Esophagus muscularis mucosa (tissue), 4 donors: Measurements from ENCODE around the gene AKR1E2. TPM values are rescaled to one million over a fixed set of nuclear protein-coding genes. Genes with fewer than 3 reads are reported as not detected.
A peak's percentile ranks its signal among the peaks of the same experiment; 100 is the strongest.

Experiments
- DNase-seq: peaks from one replicate; pipeline ENCODE4 v3.0.0-alpha.2; 2017; ENCODE audit errors: extremely low spot score
- H3K27ac ChIP-seq, 4 donors: fragments of 200-600 bp; sonication (generic); replicated peaks in 1 of 4; 1 replicate in 3 of 4; 2 replicates in 1 of 4; pipeline ENCODE4 v1.5.1; 2016 to 2019; ENCODE audit warnings: mild to moderate bottlenecking in 1 of 4
- H3K27me3 ChIP-seq, 4 donors: fragments of 200-600 bp; sonication (generic); one replicate each; pipeline versions ENCODE4 v1.5.1 to v1.6.0; 2016 to 2019
- H3K36me3 ChIP-seq, 4 donors: fragments of 200-600 bp; sonication (generic); one replicate each; pipeline ENCODE4 v1.5.1; 2016 to 2019
- H3K4me1 ChIP-seq, 4 donors: fragments of 200-600 bp; sonication (generic); one replicate each; pipeline ENCODE4 v1.5.1; 2016 to 2019
- H3K4me3 ChIP-seq, 4 donors: fragments of 200-600 bp; sonication (generic); 1 replicate in 2 of 4; 2 replicates in 2 of 4; pipeline ENCODE4 v1.5.1; 2016 to 2019; ENCODE audit warnings: mild to moderate bottlenecking in 4 of 4, moderate library complexity in 1 of 4
- H3K9me3 ChIP-seq, 4 donors: fragments of 200-600 bp; sonication (generic); 1 replicate in 3 of 4; 2 replicates in 1 of 4; pipeline ENCODE4 v1.5.1; 2016 to 2019
- EP300 ChIP-seq: sonication (generic); formaldehyde crosslinking; IDR thresholded peaks from one replicate; pipeline ENCODE4 v1.6.1; 2017; ENCODE audit warnings: antibody characterized with exemption
- POLR2A ChIP-seq: fragments of 450-650 bp; IDR thresholded peaks from one replicate; pipeline ENCODE4 v1.6.1; 2017; ENCODE audit warnings: antibody characterized with exemption, moderate library complexity, mild to moderate bottlenecking, low read depth
- POLR2AphosphoS5 ChIP-seq, 2 donors: sonication (generic); formaldehyde crosslinking; IDR thresholded peaks; one replicate each; pipeline ENCODE4 v1.6.1; 2017; ENCODE audit warnings: antibody characterized with exemption in 2 of 2
- WGBS: methylation state at CpG from one replicate; pipeline ENCODE4 v1.1.5; 2018; 5-methylcytosine and 5-hydroxymethylcytosine counted together
- intact Hi-C: fragments of 100-400 bp; cut with DNase I; formaldehyde crosslinking; loops from one replicate; pipeline ENCODE4 v1.15.1; 2023
- total RNA-seq, 4 donors: library from RNA; depleted of rRNA; stranded (reverse); fragments of >200 nt; gene quantifications; one replicate each; pipeline versions ENCODE4 v1.1.0 to v1.2.1, GENCODE V29; 2016
- TF ChIP-seq, protein P1 (sequence below), 3 experiments: fragments of 200-600 bp in 2 of 3; fragments of 450-650 bp in 1 of 3; sonication (generic) in 2 of 3; IDR thresholded peaks; one replicate each; pipeline ENCODE4 v1.5.1; 2017 to 2019; ENCODE audit warnings: antibody characterized with exemption in 3 of 3, mild to moderate bottlenecking in 2 of 3, moderate library complexity in 1 of 3

AKR1E2 gene
- total RNA-seq, 4 donors from 2014 or later: 16.5 to 21.0 (median 18.0) TPM

GRCh38 chr10:4819067-4819466, 6.9 kb upstream of the AKR1E2 start:
- Histone ChIP-seq H3K27ac (no peak overlapping the region), H3K9me3 (no peaks in the 10 kb centered on the region), H3K4me3 (no peak overlapping the region), H3K36me3 (no peaks in the 10 kb centered on the region), H3K27me3 (no peaks in the 10 kb centered on the region), H3K4me1 (peaks cover 3 to 19% (median 16%) of the 10 kb centered on the region in 4 donors)
- 80% methylated on average over 2 of the region's 2 CpGs for WGBS
- no peak for DNase-seq
- no peak for TF ChIP-seq EP300
- TF ChIP-seq POLR2AphosphoS5 (IDR thresholded peaks at IDR 0.05): no peak
- TF ChIP-seq POLR2A: no peak
- TF ChIP-seq, protein P1, sequence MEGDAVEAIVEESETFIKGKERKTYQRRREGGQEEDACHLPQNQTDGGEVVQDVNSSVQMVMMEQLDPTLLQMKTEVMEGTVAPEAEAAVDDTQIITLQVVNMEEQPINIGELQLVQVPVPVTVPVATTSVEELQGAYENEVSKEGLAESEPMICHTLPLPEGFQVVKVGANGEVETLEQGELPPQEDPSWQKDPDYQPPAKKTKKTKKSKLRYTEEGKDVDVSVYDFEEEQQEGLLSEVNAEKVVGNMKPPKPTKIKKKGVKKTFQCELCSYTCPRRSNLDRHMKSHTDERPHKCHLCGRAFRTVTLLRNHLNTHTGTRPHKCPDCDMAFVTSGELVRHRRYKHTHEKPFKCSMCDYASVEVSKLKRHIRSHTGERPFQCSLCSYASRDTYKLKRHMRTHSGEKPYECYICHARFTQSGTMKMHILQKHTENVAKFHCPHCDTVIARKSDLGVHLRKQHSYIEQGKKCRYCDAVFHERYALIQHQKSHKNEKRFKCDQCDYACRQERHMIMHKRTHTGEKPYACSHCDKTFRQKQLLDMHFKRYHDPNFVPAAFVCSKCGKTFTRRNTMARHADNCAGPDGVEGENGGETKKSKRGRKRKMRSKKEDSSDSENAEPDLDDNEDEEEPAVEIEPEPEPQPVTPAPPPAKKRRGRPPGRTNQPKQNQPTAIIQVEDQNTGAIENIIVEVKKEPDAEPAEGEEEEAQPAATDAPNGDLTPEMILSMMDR (IDR thresholded peaks at IDR 0.05): no peak
- intact Hi-C loops: no loop called here

DNA sequence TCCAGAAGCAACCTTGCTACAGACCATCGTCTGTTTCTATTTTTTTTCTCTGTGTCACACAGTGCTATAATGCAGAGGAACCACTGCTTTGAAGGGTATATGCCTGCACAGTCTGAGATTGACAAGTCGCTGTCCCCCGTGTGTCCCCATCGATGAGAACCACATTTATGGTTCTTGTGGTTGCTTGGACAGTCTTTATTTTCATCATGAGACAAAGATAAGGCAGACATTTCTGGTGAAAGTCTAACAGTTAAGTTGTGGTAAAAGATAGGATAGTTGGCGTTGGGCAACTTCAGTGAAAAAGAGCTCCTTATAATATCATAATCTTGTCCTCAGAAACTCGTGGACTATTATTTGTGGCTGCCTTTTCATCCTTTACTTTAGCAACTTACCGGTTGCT, 6.3 kb upstream of the AKR1E2 start:
- no peaks in the 10 kb centered on the region for H3K36me3 ChIP-seq

DNA sequence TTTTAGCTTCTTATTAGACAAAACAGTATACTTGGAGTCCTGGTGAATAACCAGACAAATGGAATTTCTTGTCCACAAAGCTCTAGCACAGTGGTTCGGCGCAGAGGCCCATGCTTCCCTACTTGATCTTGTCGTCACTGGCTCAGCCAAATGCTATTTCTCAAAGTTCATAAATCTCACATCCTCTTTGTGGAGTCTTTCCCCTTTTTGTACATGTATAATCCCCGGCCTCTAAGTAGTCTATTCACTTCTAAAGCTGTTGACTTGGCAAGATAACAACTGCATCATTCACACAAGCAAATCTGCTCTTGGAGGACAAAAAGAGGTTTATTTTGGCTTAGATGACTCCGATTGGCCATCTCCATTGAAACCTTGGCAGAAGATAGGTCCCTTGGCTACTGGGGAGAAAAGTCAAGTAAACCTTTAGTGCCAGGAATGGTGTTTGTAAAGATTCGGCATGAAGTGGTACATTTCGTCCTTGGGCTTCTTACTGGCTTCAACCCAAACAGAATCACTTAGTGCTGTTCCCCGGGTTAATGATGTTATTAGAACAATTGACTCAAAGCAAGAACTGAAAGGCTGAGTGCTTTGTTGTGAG, 5.1 kb upstream of the AKR1E2 start:
- DNase-seq: peak; percentile 87
- no peaks in the 10 kb centered on the region for H3K36me3 ChIP-seq
- 49% methylated on average over 8 of the region's 8 CpGs for WGBS
- H3K4me3 ChIP-seq: no peak overlapping the region
- intact Hi-C loops: no loop called here
- H3K27ac ChIP-seq: peak overlapping the region; percentile 45 to 78 (median 52)
- no peaks in the 10 kb centered on the region for H3K9me3 ChIP-seq
- H3K27me3 ChIP-seq: no peaks in the 10 kb centered on the region
- peaks cover 0 to 26% (median 21%) of the 10 kb centered on the region in 4 donors for H3K4me1 ChIP-seq
- TF ChIP-seq POLR2A (no peak), EP300 (peak; percentile 56), POLR2AphosphoS5 (IDR thresholded peaks at IDR 0.05) (peak in 1 of 2 donors; percentile 25)
- TF ChIP-seq, protein P1 (IDR thresholded peaks at IDR 0.05): no peak

More for the DNA sequence above, 6.3 kb upstream of the AKR1E2 start:
- Histone ChIP-seq H3K27me3 (no peaks in the 10 kb centered on the region), H3K4me1 (peaks cover 3 to 19% (median 16%) of the 10 kb centered on the region in 4 donors), H3K4me3 (no peak overlapping the region), H3K27ac (no peak overlapping the region), H3K9me3 (no peaks in the 10 kb centered on the region)
- intact Hi-C loops: no loop called here
- 78% methylated on average over 7 of the region's 7 CpGs for WGBS
- TF ChIP-seq POLR2A: no peak
- TF ChIP-seq EP300: no peak
- TF ChIP-seq, protein P1 (IDR thresholded peaks at IDR 0.05): no peak
- TF ChIP-seq POLR2AphosphoS5 (IDR thresholded peaks at IDR 0.05): no peak
- DNase-seq: no peak

DNA sequence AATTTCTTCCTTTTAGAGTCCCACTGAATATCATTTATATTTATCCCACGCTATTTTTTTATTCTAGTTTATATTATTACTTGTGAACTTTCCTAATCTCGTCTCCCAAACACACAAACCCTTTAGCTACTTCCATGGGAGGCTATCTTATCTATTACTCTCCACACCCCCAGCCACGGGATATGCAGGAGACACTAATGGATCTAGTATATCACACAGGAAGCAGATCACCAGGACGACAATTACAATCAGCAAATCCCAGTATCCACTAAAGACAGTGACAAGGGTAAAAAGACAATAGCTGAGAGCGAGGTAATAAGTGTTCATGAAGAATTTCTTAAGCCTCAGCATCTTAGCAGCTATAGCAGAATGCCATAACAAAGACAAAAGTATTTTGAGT, 3.8 kb upstream of the AKR1E2 start:
- Histone ChIP-seq H3K4me1 (peaks cover 5 to 35% (median 28%) of the 10 kb centered on the region in 4 donors), H3K4me3 (no peak overlapping the region), H3K36me3 (no peaks in the 10 kb centered on the region), H3K9me3 (no peaks in the 10 kb centered on the region), H3K27ac (peak overlapping the region in 1 of 4 donors; percentile 78), H3K27me3 (no peaks in the 10 kb centered on the region)
- DNase-seq: no peak
- intact Hi-C loops: no loop called here
- TF ChIP-seq EP300 (no peak), POLR2AphosphoS5 (IDR thresholded peaks at IDR 0.05) (no peak), POLR2A (no peak)
- TF ChIP-seq, protein P1 (IDR thresholded peaks at IDR 0.05): no peak
- 65% methylated on average over 5 of the region's 5 CpGs for WGBS
